GM21576 (cell line): Measurements from ENCODE around the gene TSSK2.

Source experiments
- ATAC-seq: cut with Tn5 transposase; IDR thresholded peaks from one replicate; pipeline ENCODE4 v1.9.1; 2021; ENCODE audit warnings: mild to moderate bottlenecking, moderate library complexity; ENCODE audit not compliant: unreplicated experiment

The TSSK2 gene

GRCh38 chr22:19122752-19123492 lies 8.2 kb upstream of the TSSK2 start:
- ATAC-seq, result no peak

GRCh38 chr22:19123936-19124335 lies 7.2 kb upstream of the TSSK2 start:
- no peak for ATAC-seq

- ATAC-seq, result no peak
Observed at GRCh38 chr22:19124377-19124776, 6.7 kb upstream of the TSSK2 start.

GRCh38 chr22:19125011-19125410 lies 6.1 kb upstream of the TSSK2 start:
- no peak for ATAC-seq

GRCh38 chr22:19125474-19126308 lies 5.4 kb upstream of the TSSK2 start:
- ATAC-seq, result no peak

GRCh38 chr22:19126309-19127273 lies 4.5 kb upstream of the TSSK2 start:
- ATAC-seq, result no peak

GRCh38 chr22:19127329-19128008 lies 3.6 kb upstream of the TSSK2 start:
- ATAC-seq, result no peak

GRCh38 chr22:19128009-19128401 lies 3.1 kb upstream of the TSSK2 start:
- ATAC-seq, result no peak

GRCh38 chr22:19128946-19129727 lies 2.0 kb upstream of the TSSK2 start:
- ATAC-seq, result no peak

- ATAC-seq, result no peak
Observed at GRCh38 chr22:19129871-19130270, 1.2 kb upstream of the TSSK2 start.

- no peak for ATAC-seq
Observed at GRCh38 chr22:19131685-19132015, 542 bp downstream of the TSSK2 start.

- no peak for ATAC-seq
Observed at GRCh38 chr22:19132153-19132552, 1.0 kb downstream of the TSSK2 start.

GRCh38 chr22:19132693-19133400 lies 1.7 kb downstream of the TSSK2 start:
- ATAC-seq, result no peak

GRCh38 chr22:19133561-19133960 lies 2.5 kb downstream of the TSSK2 start:
- ATAC-seq, result no peak

- ATAC-seq, result no peak
Observed at GRCh38 chr22:19134176-19134831, 3.2 kb downstream of the TSSK2 start.

- ATAC-seq, result no peak
Observed at GRCh38 chr22:19134874-19135273, 3.8 kb downstream of the TSSK2 start.

- ATAC-seq, result no peak
Observed at GRCh38 chr22:19136915-19137314, 5.8 kb downstream of the TSSK2 start.

GRCh38 chr22:19137384-19138216 lies 6.5 kb downstream of the TSSK2 start:
- no peak for ATAC-seq
